NCI-H1048 (cell line): ENCODE results near the gene RAB36.
"Not testable (repeated sequence)": the region's sequence is repeated elsewhere in the genome, so short reads cannot be mapped to it uniquely, and the experiment has no call there.

Source experiments
- DNase-seq: peaks from one replicate; lab custom pipeline; 2025; lab: John Stamatoyannopoulos, UW

The RAB36 gene

DNA sequence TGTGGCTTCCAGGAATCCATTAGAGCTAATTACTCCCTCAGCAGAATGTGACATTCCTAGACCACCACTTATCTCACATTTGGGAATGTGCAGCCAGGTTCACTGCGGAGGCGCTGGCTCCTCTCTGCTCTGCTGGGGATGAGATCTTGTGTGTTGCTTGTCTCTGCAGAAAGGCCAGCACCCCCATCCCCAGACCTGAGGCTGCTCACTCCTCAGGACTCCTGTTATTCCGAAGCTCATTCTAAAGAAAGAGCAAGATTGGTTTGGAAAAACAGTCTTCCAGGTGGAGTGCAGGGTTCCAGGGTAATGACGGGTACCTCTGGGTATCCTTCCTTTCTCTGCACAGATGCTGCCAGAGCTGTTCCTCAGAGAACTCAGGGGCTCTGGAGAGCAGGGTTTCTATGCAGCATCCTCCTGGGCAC is 24.3 kb upstream of the RAB36 start:
- no peak for DNase-seq

GRCh38 chr22:23121424-23121823 is 23.9 kb upstream of the RAB36 start:
- no peak for DNase-seq

DNA sequence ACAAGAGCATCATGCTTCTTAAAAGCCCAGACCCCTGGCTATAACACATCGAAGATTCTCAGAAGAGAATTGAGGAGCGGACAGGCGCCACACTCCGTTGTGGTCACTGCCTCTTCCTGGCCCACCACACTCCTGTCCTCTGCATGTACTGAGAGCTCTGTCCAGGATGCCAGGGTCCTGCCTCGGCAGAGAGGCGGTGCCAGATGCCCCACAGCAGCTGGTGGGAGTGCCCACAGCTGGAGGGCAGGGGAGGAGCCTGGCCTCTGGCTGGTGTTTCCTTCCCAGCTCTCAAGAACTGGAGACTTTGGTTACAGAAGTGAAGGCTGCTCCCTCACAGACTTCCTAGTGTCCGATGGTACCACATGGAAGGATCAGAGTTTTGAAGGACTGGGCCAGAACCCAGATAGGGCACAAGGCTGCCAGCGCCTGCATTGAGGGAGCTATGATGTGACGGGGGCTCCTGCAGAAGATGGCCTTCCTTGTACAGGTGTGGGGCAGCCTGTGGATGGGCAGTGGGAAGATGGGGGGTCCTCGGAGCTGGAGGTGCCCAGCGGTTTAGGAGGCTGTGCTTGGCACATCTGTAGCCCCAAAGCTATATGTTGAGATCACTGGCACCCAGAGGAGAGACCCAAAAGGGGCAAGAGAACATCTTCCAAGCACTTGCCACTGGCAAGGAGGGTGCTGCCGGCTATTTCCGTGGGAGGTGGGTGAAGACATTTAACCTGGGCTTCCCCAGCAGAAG is 22.9 kb upstream of the RAB36 start:
- no peak for DNase-seq

GRCh38 chr22:23122992-23123803 is 22.1 kb upstream of the RAB36 start:
- no peak for DNase-seq

DNA sequence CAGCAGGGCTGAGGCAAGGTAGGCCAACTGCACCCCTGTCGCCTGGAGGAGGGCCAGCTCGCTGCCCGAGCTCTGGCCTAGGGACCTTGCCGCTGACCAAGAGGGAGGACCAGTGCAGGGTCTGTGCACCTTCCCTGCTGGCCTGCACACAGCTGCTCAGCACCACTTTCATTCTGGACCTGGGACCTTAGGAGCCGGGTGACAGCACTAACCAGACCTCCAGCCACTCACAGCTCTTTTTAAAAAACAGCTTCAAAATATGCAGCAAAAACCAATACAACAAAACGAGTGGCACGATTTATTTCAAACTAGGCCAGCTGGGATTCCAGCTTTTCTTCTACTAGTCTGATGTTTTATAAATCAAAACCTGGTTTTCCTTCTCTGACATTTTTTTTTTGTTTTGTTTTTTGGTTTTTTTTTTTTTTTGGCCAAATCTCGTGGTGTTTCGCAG is 21.4 kb upstream of the RAB36 start:
- DNase-seq = no peak

- DNase-seq = no peak
Measured at GRCh38 chr22:23124611-23125511, 20.4 kb upstream of the RAB36 start.

- no peak for DNase-seq
Measured at GRCh38 chr22:23125512-23126103, 19.7 kb upstream of the RAB36 start.

GRCh38 chr22:23126165-23127054 is 18.9 kb upstream of the RAB36 start:
- no peak for DNase-seq

DNA sequence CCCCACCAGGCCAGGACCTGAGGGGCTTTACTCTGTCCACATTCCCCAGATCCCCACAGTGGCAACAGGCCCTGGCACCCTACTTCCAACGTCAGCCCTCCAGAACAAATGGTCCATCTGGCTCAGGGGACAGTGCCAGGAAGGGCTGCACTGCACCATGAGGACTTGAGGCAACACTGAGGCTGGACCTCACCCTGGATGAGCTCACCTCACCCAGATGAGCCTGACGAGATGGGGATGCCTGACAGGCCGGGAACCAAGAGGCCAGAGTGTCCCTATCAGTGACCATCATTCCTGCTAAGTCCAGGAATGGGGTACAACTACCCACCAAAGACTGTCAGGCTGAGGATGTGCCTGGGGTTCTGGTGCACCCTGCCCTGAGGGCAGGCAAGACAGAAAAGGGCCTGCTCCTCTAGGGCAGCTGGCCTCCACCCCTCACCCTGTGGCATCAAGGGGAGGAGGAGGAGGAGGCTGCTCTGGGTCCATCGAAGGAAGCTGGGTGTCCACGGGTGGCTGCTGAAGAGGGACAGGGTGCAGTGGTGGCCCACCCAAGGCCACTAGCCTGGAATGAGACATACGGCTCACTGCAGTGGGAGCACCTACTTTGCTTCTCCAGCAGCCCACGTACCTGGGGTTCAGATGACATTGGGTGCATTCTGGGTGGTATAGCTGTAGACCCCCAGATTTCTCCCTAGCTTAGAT is 18.1 kb upstream of the RAB36 start:
- no peak for DNase-seq

DNA sequence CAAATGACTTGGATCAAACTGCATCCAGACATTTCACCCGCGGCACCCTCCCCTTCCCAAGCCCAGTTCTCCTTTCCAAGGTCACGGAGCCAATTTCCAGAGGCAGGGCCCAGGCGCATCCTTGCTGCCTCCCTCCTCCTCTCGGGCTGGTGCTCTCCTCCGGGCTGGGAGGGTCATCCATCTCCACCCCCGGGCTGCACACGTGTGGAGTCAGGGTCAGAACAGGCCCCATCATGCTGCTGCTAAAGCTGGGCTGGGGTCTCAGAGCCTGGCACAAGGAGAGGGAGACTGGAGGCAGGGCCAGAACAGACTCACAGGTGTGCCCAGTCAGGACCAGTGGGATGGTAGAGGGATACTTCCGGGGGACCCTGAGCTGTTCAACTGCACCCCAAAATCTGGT is 17.5 kb upstream of the RAB36 start:
- no peak for DNase-seq

- DNase-seq = peak; percentile 8
Measured at GRCh38 chr22:23128269-23129108, 16.8 kb upstream of the RAB36 start.

GRCh38 chr22:23129149-23129548 is 16.1 kb upstream of the RAB36 start:
- no peak for DNase-seq

- no peak for DNase-seq
Measured at GRCh38 chr22:23130697-23131096, 14.6 kb upstream of the RAB36 start.

GRCh38 chr22:23131931-23132330 is 13.3 kb upstream of the RAB36 start:
- DNase-seq = no peak

- no peak for DNase-seq
Measured at GRCh38 chr22:23132376-23133091, 12.7 kb upstream of the RAB36 start.

GRCh38 chr22:23133922-23134321 is 11.4 kb upstream of the RAB36 start:
- no peak for DNase-seq

DNA sequence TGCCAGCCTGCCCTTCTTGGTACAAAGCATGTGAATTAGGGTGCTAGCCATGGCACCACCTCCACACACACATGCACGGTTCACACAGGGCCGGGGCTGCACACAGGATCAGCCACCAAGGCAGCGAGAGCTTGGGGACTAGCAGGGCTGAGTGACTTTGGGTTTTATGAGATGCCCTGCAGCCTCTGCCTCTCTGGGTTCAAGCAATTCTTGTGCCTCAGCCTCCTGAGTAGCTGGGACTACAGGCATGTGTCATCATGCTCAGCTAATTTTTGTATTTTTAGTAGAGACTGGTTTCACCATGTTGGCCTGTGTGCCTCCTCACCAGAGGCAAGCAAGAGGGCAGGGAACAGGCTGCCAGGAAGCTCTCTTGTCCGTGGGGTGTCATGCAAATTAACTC is 8.3 kb upstream of the RAB36 start:
- not testable (repeated sequence) for DNase-seq

- no peak for DNase-seq
Measured at GRCh38 chr22:23137468-23137867, 7.8 kb upstream of the RAB36 start.
